Astrocyte (in vitro differentiated cells and primary cell): ENCODE measurements around the gene RAB31.

Source experiments
- EZH2 ChIP-seq: IDR thresholded peaks from 2 replicates; pipeline ENCODE4 v1.6.1; 2012; ENCODE audit warnings: mild to moderate bottlenecking, low read length, inconsistent platforms; ENCODE audit not compliant: insufficient read depth
- TF ChIP-seq, protein P1 (sequence below): IDR thresholded peaks from 2 replicates; pipeline ENCODE4 v1.5.1; 2011; ENCODE audit warnings: low read depth, mild to moderate bottlenecking, inconsistent platforms, low read length, moderate library complexity; ENCODE audit not compliant: insufficient read depth

DNA sequence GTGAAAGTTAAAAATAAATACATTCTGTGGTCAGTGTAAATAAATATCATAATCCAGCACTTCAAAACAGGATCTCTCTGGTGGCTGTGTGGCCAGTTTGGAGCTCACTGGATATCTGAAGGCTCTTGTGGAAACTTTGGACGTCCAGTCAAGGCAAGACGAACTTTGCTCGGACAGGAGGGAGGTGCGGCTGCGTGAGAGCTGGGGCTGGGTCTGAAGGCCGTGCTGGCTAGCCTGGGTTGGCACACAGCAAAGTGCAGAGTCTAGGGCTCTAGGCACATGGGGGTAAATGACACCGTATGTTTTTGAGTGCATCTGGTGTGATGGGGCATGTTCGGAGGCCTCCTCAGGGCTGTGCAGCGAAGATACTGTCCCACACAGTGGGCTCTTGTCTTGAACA, 98.8 kb downstream of the RAB31 start:
- TF ChIP-seq, protein P1, sequence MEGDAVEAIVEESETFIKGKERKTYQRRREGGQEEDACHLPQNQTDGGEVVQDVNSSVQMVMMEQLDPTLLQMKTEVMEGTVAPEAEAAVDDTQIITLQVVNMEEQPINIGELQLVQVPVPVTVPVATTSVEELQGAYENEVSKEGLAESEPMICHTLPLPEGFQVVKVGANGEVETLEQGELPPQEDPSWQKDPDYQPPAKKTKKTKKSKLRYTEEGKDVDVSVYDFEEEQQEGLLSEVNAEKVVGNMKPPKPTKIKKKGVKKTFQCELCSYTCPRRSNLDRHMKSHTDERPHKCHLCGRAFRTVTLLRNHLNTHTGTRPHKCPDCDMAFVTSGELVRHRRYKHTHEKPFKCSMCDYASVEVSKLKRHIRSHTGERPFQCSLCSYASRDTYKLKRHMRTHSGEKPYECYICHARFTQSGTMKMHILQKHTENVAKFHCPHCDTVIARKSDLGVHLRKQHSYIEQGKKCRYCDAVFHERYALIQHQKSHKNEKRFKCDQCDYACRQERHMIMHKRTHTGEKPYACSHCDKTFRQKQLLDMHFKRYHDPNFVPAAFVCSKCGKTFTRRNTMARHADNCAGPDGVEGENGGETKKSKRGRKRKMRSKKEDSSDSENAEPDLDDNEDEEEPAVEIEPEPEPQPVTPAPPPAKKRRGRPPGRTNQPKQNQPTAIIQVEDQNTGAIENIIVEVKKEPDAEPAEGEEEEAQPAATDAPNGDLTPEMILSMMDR: no peak
- TF ChIP-seq EZH2: no peak
